Measurements from ENCODE around the gene KRTAP10-5.
"Not testable (repeated sequence)": the region's sequence is repeated elsewhere in the genome, so short reads cannot be mapped to it uniquely, and the experiment has no call there.

KRTAP10-5 gene

DNA sequence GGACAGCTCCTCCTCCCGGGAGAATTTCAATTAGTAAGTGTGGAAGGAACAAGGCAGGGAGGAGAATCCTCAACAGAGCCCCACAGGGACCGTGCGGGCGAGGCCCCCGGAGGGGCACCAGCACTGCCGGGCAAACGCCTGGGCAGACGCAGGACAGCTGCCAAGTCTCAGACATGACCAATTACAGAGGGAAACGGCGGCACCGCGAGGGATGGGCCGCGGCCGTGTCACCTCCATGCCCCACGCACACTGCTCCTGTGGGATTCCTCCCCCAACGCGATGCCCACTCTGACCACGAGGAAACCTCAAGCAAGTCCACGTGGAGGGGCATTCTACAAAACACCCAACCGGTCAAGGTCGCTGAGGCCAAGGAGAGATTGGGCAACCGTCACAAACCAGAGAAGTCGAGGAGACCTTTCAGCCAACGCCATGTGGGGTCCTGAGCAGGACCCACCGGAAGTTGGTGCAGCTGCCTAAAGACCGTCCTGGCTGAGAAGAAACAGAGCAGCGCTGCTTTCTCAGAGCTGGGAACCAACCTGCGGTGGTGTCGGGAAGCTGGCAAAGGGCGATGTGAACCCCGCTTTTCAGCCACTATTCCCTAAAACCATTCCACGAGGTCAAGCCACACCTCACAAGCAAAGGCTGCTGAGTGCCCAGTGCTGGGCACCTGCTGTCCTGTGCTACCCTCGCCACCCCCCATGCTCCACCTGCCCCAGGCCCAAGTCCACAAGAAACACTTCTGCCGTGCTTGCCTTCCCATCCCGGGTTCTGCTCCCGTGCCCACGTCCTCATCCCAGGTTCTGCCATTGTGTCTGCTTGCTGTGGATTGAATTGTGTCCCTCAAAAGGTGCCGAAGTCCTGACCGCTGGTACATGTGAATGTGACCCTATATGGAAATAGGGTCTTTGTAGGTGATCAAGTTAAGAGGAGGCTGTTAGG is 8.3 kb downstream of the KRTAP10-5 start:
- no peak for DNase-seq (ENCODE audit: low read depth)

GRCh38 chr21:44571296-44571695 is 9.1 kb downstream of the KRTAP10-5 start:
- DNase-seq (ENCODE audit: low read depth): no peak

GRCh38 chr21:44569861-44570517 is 10.4 kb downstream of the KRTAP10-5 start:
- DNase-seq (ENCODE audit: low read depth): no peak

- no peak for DNase-seq (ENCODE audit: low read depth)
Measured at GRCh38 chr21:44568667-44569556, 11.5 kb downstream of the KRTAP10-5 start.

DNA sequence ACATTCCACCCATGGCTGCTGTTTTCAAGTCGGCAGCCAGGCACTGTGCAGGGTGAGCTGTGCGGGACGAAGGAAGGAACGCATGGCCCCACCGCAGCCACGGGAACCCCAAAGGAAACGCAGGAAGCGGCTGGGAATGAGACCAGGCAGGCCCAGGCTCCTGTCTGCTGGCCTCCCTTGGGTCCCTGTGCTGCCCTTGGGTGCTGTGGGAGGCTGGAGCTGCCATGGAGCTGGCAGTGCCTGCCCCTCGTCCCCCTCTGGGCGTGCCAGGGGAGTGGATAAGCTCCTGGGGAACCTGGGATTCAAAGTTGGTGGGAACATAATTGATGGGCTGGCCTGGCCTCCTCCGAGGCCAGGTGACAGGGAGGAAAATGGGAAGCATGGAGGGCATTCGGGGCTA is 12.1 kb downstream of the KRTAP10-5 start:
- DNase-seq (ENCODE audit: low read depth): no peak

DNA sequence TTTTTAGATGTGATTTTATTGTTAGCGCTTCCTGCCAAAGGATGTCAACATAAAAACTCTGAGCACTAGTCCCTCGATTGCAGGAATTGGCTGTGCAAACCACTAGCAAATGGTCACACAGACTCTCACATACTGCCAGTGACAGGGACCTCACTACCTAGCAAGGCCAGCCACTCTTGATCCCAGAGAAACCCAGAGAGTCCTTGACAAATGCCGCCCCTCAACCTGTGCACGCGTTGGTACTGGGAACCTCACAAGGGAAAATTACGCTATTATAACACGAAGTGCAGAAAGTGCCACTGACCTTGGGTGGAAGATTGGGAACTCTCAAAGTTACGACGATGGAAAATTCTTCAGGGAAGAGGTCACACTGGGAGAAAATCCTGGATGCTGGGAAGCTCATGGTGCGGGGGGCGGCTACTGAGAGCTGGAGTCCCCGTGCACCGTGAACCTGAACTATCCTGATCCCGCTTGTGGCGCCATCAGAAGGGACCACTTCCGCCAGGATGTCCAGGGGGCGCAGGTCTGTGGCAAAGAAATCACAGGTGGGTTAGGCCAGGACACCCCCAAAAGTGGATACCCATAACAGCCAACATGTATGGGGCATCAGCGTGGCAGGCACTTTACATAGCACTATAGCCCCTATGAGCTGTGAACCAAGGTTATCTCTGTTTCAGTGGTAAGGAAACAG is 12.8 kb downstream of the KRTAP10-5 start:
- DNase-seq (ENCODE audit: low read depth): no peak

DNA sequence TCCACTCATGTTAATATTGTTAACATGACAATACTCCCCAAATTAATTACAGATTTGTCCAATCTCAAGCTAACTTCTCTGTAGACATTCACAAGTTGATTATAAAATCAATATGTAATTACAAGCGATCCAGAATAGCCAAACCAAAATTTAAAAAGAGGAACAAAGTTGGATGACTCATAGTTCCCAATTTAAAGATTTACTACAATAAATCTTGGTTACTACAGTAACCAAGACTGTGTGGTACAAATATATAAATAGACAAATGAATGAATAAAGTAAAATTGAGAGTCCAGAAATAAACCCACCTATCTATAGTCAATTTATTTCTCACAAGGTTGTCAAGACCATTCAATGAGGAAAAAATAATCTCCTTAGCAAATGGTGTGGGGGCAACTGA is 14.0 kb downstream of the KRTAP10-5 start:
- no peak for DNase-seq (ENCODE audit: low read depth)

GRCh38 chr21:44564886-44565598 is 15.4 kb downstream of the KRTAP10-5 start:
- DNase-seq (ENCODE audit: low read depth): no peak

GRCh38 chr21:44564099-44564498 is 16.3 kb downstream of the KRTAP10-5 start:
- DNase-seq (ENCODE audit: low read depth): no peak

GRCh38 chr21:44558695-44559094 is 21.7 kb downstream of the KRTAP10-5 start, which contains the start of gene KRTAP10-3:
Gene KRTAP10-3, minus strand, starts transcription at chr21:44558795. Its CDS starts 80 bp downstream, at chr21:44558715.
- no peak for DNase-seq (ENCODE audit: low read depth)

GRCh38 chr21:44558329-44558675 is 22.1 kb downstream of the KRTAP10-5 start:
- not testable (repeated sequence) for DNase-seq (ENCODE audit: low read depth)

DNA sequence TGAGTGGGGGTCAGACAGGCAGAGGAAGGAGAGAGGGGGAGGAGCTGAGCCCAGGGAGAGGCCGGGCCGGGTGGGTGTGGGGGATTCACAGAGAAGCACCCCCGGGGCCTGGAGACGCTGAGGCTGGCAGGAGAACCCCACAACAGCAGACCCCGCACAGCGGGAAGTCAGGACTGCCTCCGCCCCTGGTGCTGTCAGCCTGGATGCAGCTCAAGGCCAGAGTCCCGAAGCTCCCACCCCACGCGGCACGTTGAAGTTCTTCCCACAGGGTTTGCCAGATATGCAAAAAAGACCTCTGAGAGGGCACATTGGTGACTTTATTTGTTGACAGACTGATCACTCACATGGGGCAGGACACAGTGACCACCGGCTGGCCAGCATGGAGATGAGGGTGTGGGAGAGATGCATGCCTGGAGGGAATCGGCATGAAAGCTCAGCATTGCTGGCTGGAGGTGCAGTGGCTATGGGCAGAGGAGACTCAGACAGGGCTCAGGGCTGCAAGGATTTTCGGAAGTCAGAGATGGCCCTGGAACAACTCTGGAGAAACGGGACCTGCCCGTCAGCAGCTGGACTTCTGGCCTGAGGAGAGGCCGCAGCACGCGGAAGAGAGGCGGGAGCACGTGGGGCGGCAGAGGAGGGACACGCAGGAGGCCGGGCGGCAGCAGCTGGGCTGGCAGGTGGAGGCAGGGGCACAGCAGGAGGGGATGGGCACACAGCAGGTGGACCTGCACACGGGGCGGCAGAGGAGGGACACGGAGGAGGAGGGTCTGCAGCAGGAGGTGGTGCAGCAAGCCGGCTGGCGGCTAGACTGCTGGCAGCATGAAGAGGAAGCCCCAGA is 22.7 kb downstream of the KRTAP10-5 start:
- no peak for DNase-seq (ENCODE audit: low read depth)

DNA sequence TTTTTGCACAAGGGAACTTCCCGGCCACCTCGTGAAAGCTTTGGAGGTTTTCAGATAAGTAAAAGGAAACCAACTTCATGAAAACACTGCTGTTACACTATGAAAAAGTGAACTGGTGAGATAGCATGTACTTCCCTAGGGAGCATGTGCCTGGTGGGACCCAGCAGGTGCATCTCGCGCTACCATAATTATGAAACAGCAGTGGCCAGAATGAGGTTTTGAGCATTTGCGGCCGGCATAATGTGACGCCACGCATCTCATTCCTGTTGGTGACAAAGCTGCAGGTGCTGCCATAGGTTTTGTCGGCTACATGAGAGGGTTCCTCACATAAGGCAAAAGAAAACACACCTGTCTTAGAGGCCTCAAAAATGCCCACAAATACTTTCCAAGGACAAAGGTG is 23.5 kb downstream of the KRTAP10-5 start:
- no peak for DNase-seq (ENCODE audit: low read depth)

- no peak for DNase-seq (ENCODE audit: low read depth)
Measured at GRCh38 chr21:44555200-44555875, 25.1 kb downstream of the KRTAP10-5 start.

DNA sequence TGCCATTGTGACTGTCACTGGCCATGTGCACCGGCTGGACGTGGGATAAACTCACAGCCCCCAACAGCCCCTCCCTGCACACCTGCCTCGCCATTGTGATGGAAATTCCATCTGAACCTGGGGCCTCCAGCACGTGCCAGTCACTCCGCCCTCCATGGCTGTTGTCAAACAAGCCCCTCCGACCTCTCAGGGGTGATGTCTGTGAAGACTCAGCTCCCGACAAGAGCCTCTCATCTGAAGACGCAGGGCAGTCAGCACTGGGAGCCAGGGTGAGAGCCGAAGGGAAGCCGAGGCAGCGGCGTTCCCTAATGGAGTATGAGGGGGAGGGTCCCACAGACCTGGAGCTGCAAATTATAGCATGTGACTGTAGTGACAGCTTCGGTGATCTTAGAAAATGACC is 27.7 kb downstream of the KRTAP10-5 start:
- no peak for DNase-seq (ENCODE audit: low read depth)

- DNase-seq (ENCODE audit: low read depth): no peak
Measured at GRCh38 chr21:44552136-44552535, 28.3 kb downstream of the KRTAP10-5 start.

- no peak for DNase-seq (ENCODE audit: low read depth)
Measured at GRCh38 chr21:44551340-44551961, 29.0 kb downstream of the KRTAP10-5 start, which contains the start of gene KRTAP10-2. Gene KRTAP10-2, minus strand, starts transcription at chr21:44551505. Its CDS starts 47 bp downstream, at chr21:44551458.

DNA sequence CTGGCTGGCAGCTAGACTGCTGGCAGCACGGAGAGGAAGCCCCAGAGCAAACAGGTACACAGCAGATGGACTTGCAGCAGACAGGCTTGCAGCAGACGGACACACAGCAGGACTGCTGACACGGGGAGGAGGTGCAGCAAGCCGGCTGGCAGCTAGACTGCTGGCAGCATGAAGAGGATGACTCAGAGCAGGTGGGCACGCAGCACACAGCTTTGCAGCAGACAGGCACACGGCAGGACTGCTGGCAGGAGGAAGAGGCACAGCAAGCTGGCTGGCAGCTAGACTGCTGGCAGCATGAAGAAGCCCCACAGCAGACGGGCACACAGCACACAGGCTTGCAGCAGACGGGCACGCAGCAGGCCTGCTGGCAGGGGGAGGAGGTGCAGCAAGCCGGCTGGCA is 29.6 kb downstream of the KRTAP10-5 start:
- DNase-seq (ENCODE audit: low read depth): no peak

GRCh38 chr21:44550285-44550684 is 30.1 kb downstream of the KRTAP10-5 start:
- DNase-seq (ENCODE audit: low read depth): not testable (repeated sequence)
